Measurements from ENCODE around the gene FOXN3.

Gene FOXN3

DNA sequence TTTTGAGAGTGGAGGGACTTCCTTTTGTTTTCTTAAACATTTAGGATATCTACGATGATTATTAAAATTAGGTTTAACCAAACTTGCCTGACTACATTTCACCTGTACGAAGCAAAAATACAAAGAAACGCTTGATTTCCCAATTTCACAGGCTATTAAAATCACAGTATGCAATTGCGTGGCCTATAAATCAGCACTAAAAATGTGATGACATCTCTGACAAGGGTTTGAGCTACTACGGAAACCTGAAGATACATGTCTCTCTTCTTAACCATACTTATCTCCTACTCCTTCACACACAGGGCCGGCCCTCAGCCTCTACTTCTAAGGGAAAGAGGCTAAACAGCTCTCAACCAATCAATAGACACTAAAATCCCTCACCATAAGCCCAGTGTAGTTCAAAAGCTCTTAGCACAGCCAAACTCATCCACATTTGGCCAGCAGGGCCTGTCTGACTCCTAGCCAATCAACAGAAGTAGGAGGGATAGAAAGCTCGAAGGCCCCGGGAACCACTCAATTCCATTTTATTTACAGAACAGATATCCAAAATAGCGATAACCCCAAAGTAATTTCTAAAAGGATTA lies 137.3 kb downstream of the FOXN3 start:
- CTCF ChIA-PET, result interaction anchor here (1.4 kb wide), 1 partner anchor 35 kb away, joined by 3 read pairs; no protein-coding TSS in a partner anchor
- POLR2A ChIA-PET, result no interaction called here
- H3K27me3 ChIP-seq (replicated peaks in 2 of 5; ENCODE audit: control insufficient read depth in 4 of 5, insufficient read depth in 5 of 5, low read length in 4 of 5), result no peaks in the 10 kb centered on the region
- no peak for DNase-seq
- no peak overlapping the region for H3K27ac ChIP-seq (ENCODE audit: insufficient read depth in 1 of 2, low read depth in 1 of 2, low read length in 2 of 2, poor library complexity in 1 of 2, severe bottlenecking in 2 of 2)
- 96% methylated on average over 2 of the region's 9 CpGs for WGBS (ENCODE audit: insufficient coverage)
- no peaks in the 10 kb centered on the region for H3K9me3 ChIP-seq (ENCODE audit: control extremely low read depth in 1 of 5, control insufficient read depth in 4 of 5, insufficient read depth in 2 of 5, low read depth in 1 of 5, low read length in 4 of 5)
- H3K4me1 ChIP-seq (ENCODE audit: control extremely low read depth in 1 of 4, control insufficient read depth in 4 of 4, insufficient read depth in 4 of 4, low read length in 3 of 4), result peaks cover 2 to 20% (median 8%) of the 10 kb centered on the region in 4 experiments
- H3K36me3 ChIP-seq (ENCODE audit: control insufficient read depth in 4 of 4, insufficient read depth in 4 of 4, low read length in 3 of 4), result peaks cover 2 to 23% (median 12%) of the 10 kb centered on the region in 4 experiments
- H3K4me3 ChIP-seq (ENCODE audit: control insufficient read depth in 1 of 7, extremely low read depth in 1 of 7, insufficient read depth in 4 of 7, low read depth in 2 of 7, low read length in 6 of 7), result no peak overlapping the region

DNA sequence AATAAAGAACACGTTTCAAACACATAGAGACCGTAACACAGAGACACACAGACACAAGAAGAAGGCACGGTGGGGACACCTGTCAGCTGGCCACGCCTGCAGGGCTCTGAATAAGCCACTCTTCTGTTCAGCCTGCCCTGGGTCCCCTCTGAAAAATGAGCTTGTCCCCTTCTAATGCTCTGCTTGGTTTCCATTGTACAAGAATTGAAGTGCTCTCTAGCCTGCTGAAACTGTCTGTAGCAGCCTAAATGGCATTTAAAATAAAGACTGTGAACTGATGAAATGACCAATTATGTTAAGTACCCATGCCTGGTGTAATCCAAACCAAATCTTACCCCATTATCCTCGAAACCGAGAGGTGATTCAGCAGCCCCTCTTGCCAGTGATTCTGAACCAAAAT lies 139.8 kb downstream of the FOXN3 start:
- Histone ChIP-seq H3K9me3 (ENCODE audit: control extremely low read depth in 1 of 5, control insufficient read depth in 4 of 5, insufficient read depth in 2 of 5, low read depth in 1 of 5, low read length in 4 of 5) (no peaks in the 10 kb centered on the region), H3K27me3 (replicated peaks in 2 of 5; ENCODE audit: control insufficient read depth in 4 of 5, insufficient read depth in 5 of 5, low read length in 4 of 5) (no peaks in the 10 kb centered on the region), H3K4me3 (ENCODE audit: control insufficient read depth in 1 of 7, extremely low read depth in 1 of 7, insufficient read depth in 4 of 7, low read depth in 2 of 7, low read length in 6 of 7) (no peak overlapping the region), H3K36me3 (ENCODE audit: control insufficient read depth in 4 of 4, insufficient read depth in 4 of 4, low read length in 3 of 4) (peaks cover 2 to 24% (median 13%) of the 10 kb centered on the region in 4 experiments), H3K4me1 (ENCODE audit: control extremely low read depth in 1 of 4, control insufficient read depth in 4 of 4, insufficient read depth in 4 of 4, low read length in 3 of 4) (peaks cover 2 to 20% (median 8%) of the 10 kb centered on the region in 4 experiments), H3K27ac (ENCODE audit: insufficient read depth in 1 of 2, low read depth in 1 of 2, low read length in 2 of 2, poor library complexity in 1 of 2, severe bottlenecking in 2 of 2) (no peak overlapping the region)
- WGBS (ENCODE audit: insufficient coverage), result 100% methylated on average over 6 of the region's 6 CpGs
- ChIA-PET POLR2A (no interaction called here), CTCF (interaction anchor here (0.9 to 1.3 kb wide), 3 partner anchors 9 to 630 kb away, joined by 3 read pairs; no protein-coding TSS in a partner anchor)
- no peak for DNase-seq

DNA sequence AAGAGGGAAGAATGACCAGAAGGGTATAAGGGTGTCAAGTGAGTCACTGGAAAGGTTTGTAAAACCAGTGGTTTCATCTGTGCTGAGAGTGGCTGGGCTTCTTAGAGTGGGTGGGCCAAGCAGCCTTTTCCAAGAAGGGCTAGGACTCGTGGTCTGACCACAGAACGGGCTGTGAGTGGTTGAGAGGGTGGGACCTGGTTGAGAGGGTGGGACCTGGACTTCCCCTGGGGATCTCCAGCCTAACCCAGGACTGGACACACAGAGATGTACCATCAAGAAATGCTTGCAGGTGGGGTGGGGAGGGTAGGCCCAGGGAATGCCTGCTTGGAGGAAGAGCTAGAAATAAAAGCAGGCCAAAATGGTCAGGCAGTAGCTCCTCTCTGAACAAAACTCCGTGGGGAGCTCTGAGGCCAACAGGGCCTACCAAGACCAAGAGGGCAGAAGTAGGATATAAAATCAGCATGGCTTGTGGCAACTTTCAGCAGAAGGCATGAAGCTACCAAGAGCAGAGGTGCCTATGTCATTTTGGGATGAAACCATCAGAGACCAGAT lies 140.5 kb downstream of the FOXN3 start:
- POLR2A ChIA-PET, result no interaction called here
- peaks cover 2 to 20% (median 8%) of the 10 kb centered on the region in 4 experiments for H3K4me1 ChIP-seq (ENCODE audit: control extremely low read depth in 1 of 4, control insufficient read depth in 4 of 4, insufficient read depth in 4 of 4, low read length in 3 of 4)
- peak overlapping the region; percentile 10 to 35 for H3K27ac ChIP-seq (ENCODE audit: insufficient read depth in 1 of 2, low read depth in 1 of 2, low read length in 2 of 2, poor library complexity in 1 of 2, severe bottlenecking in 2 of 2)
- peaks cover 2 to 24% (median 13%) of the 10 kb centered on the region in 4 experiments for H3K36me3 ChIP-seq (ENCODE audit: control insufficient read depth in 4 of 4, insufficient read depth in 4 of 4, low read length in 3 of 4)
- 81% methylated on average over 1 of the region's 3 CpGs for WGBS (ENCODE audit: insufficient coverage)
- no peaks in the 10 kb centered on the region for H3K9me3 ChIP-seq (ENCODE audit: control extremely low read depth in 1 of 5, control insufficient read depth in 4 of 5, insufficient read depth in 2 of 5, low read depth in 1 of 5, low read length in 4 of 5)
- no peaks in the 10 kb centered on the region for H3K27me3 ChIP-seq (replicated peaks in 2 of 5; ENCODE audit: control insufficient read depth in 4 of 5, insufficient read depth in 5 of 5, low read length in 4 of 5)
- CTCF ChIA-PET, result interaction anchor here (0.9 to 1.3 kb wide), 3 partner anchors 8 to 631 kb away, joined by 3 read pairs; no protein-coding TSS in a partner anchor
- no peak overlapping the region for H3K4me3 ChIP-seq (ENCODE audit: control insufficient read depth in 1 of 7, extremely low read depth in 1 of 7, insufficient read depth in 4 of 7, low read depth in 2 of 7, low read length in 6 of 7)
- peak; percentile 19 to 83 (median 80) for DNase-seq

DNA sequence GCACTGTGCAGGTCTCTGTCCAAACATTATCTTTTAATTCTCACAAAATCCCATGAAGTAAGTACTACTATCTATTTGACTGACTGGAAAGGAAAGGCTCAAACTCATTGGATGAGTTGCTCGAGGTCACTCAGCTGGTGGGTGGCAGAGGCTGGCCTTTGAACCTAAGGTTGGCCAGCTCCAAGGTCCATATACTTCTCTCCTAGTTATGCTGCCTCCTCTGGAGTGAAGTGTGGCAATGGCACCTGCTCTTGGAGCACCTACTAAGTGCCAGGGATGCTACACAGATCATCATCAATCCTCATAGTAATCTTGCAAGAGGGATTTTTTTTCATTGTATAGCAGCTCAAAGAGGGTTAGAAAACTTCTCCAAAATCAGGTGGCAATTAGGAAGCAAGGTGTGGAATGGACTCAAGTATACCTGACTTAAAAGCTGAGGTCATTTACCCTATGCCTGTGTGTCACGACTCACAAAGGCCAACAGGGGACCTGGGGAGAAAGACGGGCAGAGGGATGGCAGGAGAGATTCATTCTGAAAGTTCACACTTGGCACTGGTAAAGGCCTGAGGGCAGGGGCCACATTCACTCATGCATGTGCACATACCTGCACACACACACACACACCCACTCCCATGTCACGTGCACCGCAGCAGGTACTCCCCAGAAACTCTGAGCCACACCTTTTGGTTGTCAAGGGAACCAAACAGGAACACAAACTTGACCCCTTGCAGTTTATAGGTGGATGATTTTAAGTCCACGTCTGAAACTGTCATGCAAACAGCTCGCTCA lies 146.4 kb downstream of the FOXN3 start:
- H3K4me3 ChIP-seq (ENCODE audit: control insufficient read depth in 1 of 7, extremely low read depth in 1 of 7, insufficient read depth in 4 of 7, low read depth in 2 of 7, low read length in 6 of 7), result no peak overlapping the region
- ChIA-PET POLR2A (no interaction called here), CTCF (no interaction called here)
- DNase-seq, result peak in 1 of 3 donors; percentile 7
- H3K27ac ChIP-seq (ENCODE audit: insufficient read depth in 1 of 2, low read depth in 1 of 2, low read length in 2 of 2, poor library complexity in 1 of 2, severe bottlenecking in 2 of 2), result no peak overlapping the region
- no peaks in the 10 kb centered on the region for H3K27me3 ChIP-seq (replicated peaks in 2 of 5; ENCODE audit: control insufficient read depth in 4 of 5, insufficient read depth in 5 of 5, low read length in 4 of 5)
- H3K9me3 ChIP-seq (ENCODE audit: control extremely low read depth in 1 of 5, control insufficient read depth in 4 of 5, insufficient read depth in 2 of 5, low read depth in 1 of 5, low read length in 4 of 5), result no peaks in the 10 kb centered on the region
- H3K4me1 ChIP-seq (ENCODE audit: control extremely low read depth in 1 of 4, control insufficient read depth in 4 of 4, insufficient read depth in 4 of 4, low read length in 3 of 4), result peaks cover 0 to 19% (median 3%) of the 10 kb centered on the region in 4 experiments
- 100% methylated on average over 2 of the region's 7 CpGs for WGBS (ENCODE audit: insufficient coverage)
- H3K36me3 ChIP-seq (ENCODE audit: control insufficient read depth in 4 of 4, insufficient read depth in 4 of 4, low read length in 3 of 4), result peaks cover 3 to 22% (median 9%) of the 10 kb centered on the region in 4 experiments

DNA sequence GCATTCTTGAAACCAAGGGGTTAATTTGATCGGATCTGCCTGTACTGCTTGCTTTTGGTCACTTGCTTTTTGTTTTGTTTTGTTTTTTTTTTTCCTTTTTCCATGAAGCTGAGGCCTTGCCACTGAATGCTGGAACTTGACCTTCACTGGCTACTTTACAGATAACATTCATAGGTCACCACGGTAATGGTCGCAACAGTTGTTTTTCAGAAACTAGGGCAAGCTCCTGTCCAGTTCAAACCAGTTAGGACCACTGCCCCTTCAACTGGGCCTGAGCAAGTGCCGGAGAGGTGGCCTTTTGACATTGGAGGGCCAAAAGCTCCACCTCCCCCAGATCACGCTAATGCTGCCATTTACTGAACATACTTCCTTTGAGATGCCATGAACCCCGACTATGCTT lies 147.6 kb downstream of the FOXN3 start:
- 96% methylated on average over 5 of the region's 6 CpGs for WGBS (ENCODE audit: insufficient coverage)
- ChIA-PET POLR2A (no interaction called here), CTCF (no interaction called here)
- Histone ChIP-seq H3K27ac (ENCODE audit: insufficient read depth in 1 of 2, low read depth in 1 of 2, low read length in 2 of 2, poor library complexity in 1 of 2, severe bottlenecking in 2 of 2) (no peak overlapping the region), H3K9me3 (ENCODE audit: control extremely low read depth in 1 of 5, control insufficient read depth in 4 of 5, insufficient read depth in 2 of 5, low read depth in 1 of 5, low read length in 4 of 5) (no peaks in the 10 kb centered on the region), H3K4me3 (ENCODE audit: control insufficient read depth in 1 of 7, extremely low read depth in 1 of 7, insufficient read depth in 4 of 7, low read depth in 2 of 7, low read length in 6 of 7) (no peak overlapping the region), H3K4me1 (ENCODE audit: control extremely low read depth in 1 of 4, control insufficient read depth in 4 of 4, insufficient read depth in 4 of 4, low read length in 3 of 4) (peaks cover 0 to 13% (median 3%) of the 10 kb centered on the region in 4 experiments), H3K36me3 (ENCODE audit: control insufficient read depth in 4 of 4, insufficient read depth in 4 of 4, low read length in 3 of 4) (peaks cover 0 to 14% (median 7%) of the 10 kb centered on the region in 4 experiments), H3K27me3 (replicated peaks in 2 of 5; ENCODE audit: control insufficient read depth in 4 of 5, insufficient read depth in 5 of 5, low read length in 4 of 5) (no peaks in the 10 kb centered on the region)
- DNase-seq, result no peak

DNA sequence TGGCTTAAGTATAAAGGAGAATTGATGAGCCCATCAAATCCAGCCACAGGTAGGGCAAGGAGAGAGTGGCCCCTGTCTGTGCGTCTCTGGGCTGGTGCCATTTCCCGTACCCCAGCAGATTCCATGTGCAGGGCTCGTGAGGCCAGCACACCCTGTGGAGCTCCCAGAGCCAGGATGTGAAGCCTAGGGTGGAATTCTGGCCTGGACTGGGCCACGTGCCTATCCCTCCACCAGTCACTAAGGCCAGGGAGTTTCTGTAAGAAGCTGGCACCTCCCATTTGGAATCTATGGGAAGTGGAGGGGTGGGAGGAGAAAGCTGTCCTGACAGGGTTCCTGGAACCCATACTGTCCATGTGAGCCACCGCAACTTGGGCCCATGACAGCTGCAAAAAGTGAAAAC lies 148.5 kb downstream of the FOXN3 start:
- POLR2A ChIA-PET, result no interaction called here
- Histone ChIP-seq H3K4me1 (ENCODE audit: control extremely low read depth in 1 of 4, control insufficient read depth in 4 of 4, insufficient read depth in 4 of 4, low read length in 3 of 4) (peaks cover 0 to 13% (median 3%) of the 10 kb centered on the region in 4 experiments), H3K27me3 (replicated peaks in 2 of 5; ENCODE audit: control insufficient read depth in 4 of 5, insufficient read depth in 5 of 5, low read length in 4 of 5) (no peaks in the 10 kb centered on the region), H3K27ac (ENCODE audit: insufficient read depth in 1 of 2, low read depth in 1 of 2, low read length in 2 of 2, poor library complexity in 1 of 2, severe bottlenecking in 2 of 2) (no peak overlapping the region), H3K9me3 (ENCODE audit: control extremely low read depth in 1 of 5, control insufficient read depth in 4 of 5, insufficient read depth in 2 of 5, low read depth in 1 of 5, low read length in 4 of 5) (no peaks in the 10 kb centered on the region), H3K36me3 (ENCODE audit: control insufficient read depth in 4 of 4, insufficient read depth in 4 of 4, low read length in 3 of 4) (peaks cover 0 to 14% (median 7%) of the 10 kb centered on the region in 4 experiments), H3K4me3 (ENCODE audit: control insufficient read depth in 1 of 7, extremely low read depth in 1 of 7, insufficient read depth in 4 of 7, low read depth in 2 of 7, low read length in 6 of 7) (no peak overlapping the region)
- 100% methylated on average over 4 of the region's 5 CpGs for WGBS (ENCODE audit: insufficient coverage)
- CTCF ChIA-PET, result interaction anchor here (1.1 to 1.2 kb wide), 2 partner anchors 8 kb away, joined by 3 read pairs; no protein-coding TSS in a partner anchor
- DNase-seq, result no peak

Data from common myeloid progenitor, CD34-positive (primary cell).